Smooth muscle cell (in vitro differentiated cells): ENCODE results near the gene DNAAF2. TPM values are rescaled to one million over a fixed set of nuclear protein-coding genes. Genes with fewer than 3 reads are reported as not detected.

Experiments
- DNase-seq: peaks from one replicate; lab custom pipeline; 2025; ENCODE audit not compliant: unreplicated experiment; lab: John Stamatoyannopoulos, UW
- H2AFZ ChIP-seq: fragments of 200-600 bp; sonication (generic); 2 replicates; pipeline ENCODE4 v1.6.0; 2016; ENCODE audit warnings: antibody characterized with exemption, low read depth, mild to moderate bottlenecking
- H3F3A ChIP-seq: fragments of 200-600 bp; sonication (generic); 2 replicates; pipeline ENCODE4 v1.6.0; 2017; ENCODE audit warnings: antibody characterized with exemption, low read depth
- H3K27ac ChIP-seq: fragments of 200-600 bp; sonication (generic); 2 replicates; pipeline ENCODE4 v1.5.1; 2016; ENCODE audit warnings: low read depth, mild to moderate bottlenecking
- H3K27me3 ChIP-seq: fragments of 200-600 bp; sonication (generic); 2 replicates; pipeline ENCODE4 v1.6.1; 2016; ENCODE audit warnings: low read depth, mild to moderate bottlenecking
- H3K36me3 ChIP-seq: fragments of 200-600 bp; sonication (generic); 2 replicates; pipeline ENCODE4 v1.5.1; 2016; ENCODE audit warnings: low read depth
- H3K4me1 ChIP-seq: fragments of 200-600 bp; sonication (generic); 2 replicates; pipeline ENCODE4 v1.5.1; 2016; ENCODE audit warnings: low read depth
- H3K4me2 ChIP-seq: fragments of 200-600 bp; sonication (generic); 2 replicates; pipeline ENCODE4 v1.6.0; 2016; ENCODE audit warnings: mild to moderate bottlenecking
- H3K4me3 ChIP-seq: fragments of 200-600 bp; sonication (generic); 2 replicates; pipeline ENCODE4 v1.5.1; 2016; ENCODE audit warnings: mild to moderate bottlenecking
- H3K79me2 ChIP-seq: fragments of 200-600 bp; sonication (generic); 2 replicates; pipeline ENCODE4 v1.6.0; 2016; ENCODE audit warnings: low read depth, mild to moderate bottlenecking
- H3K9ac ChIP-seq: fragments of 200-600 bp; sonication (generic); 2 replicates; pipeline ENCODE4 v1.6.0; 2016; ENCODE audit warnings: low read depth
- H3K9me3 ChIP-seq: fragments of 200-600 bp; sonication (generic); replicated peaks from 2 replicates; pipeline ENCODE4 v1.5.1; 2016; ENCODE audit warnings: low read depth
- H4K20me1 ChIP-seq: fragments of 200-600 bp; sonication (generic); 2 replicates; pipeline ENCODE4 v1.6.0; 2016; ENCODE audit warnings: low read depth
- CTCF ChIP-seq: fragments of 200-600 bp; sonication (generic); IDR thresholded peaks from 2 replicates; pipeline ENCODE4 v1.5.1; 2017; ENCODE audit warnings: borderline replicate concordance, mild to moderate bottlenecking, antibody characterized with exemption; ENCODE audit not compliant: insufficient read depth, poor library complexity, severe bottlenecking
- WGBS: methylation state at CpG from one replicate; pipeline ENCODE4 v1.1.7; 2016; ENCODE audit warnings: low lambda C conversion rate; 5-methylcytosine and 5-hydroxymethylcytosine counted together
- polyA plus RNA-seq: library from polyadenylated mRNA; unstranded; fragments of >200 nt; fragmentation: Nextera tagmentation; extraction: Ambion mirVana; gene quantifications from 2 replicates; pipeline ENCODE4 v1.2.1, GENCODE V29; 2016
- total RNA-seq: library from RNA; depleted of rRNA; stranded (reverse); fragments of >200 nt; gene quantifications from 2 replicates; pipeline ENCODE4 v1.2.3, GENCODE V29; 2014

DNAAF2 gene
- total and polyA plus RNA-seq, 2 experiments from 2014 or later: 11.3 to 14.0 TPM

GRCh38 chr14:49640540-49641417 is 5.7 kb upstream of the DNAAF2 start:
- Histone ChIP-seq H3K27ac (no peak overlapping the region), H3K79me2 (peaks cover 55% of the 10 kb centered on the region), H3F3A (no peaks in the 10 kb centered on the region), H3K9me3 (no peaks in the 10 kb centered on the region), H3K4me1 (no peaks in the 10 kb centered on the region), H4K20me1 (peaks cover 3% of the 10 kb centered on the region), H2AFZ (no peak overlapping the region), H3K36me3 (no peaks in the 10 kb centered on the region), H3K4me2 (no peak overlapping the region), H3K9ac (no peak overlapping the region), H3K27me3 (no peaks in the 10 kb centered on the region), H3K4me3 (no peak overlapping the region)
- 96% methylated on average over 7 of the region's 7 CpGs for WGBS
- no peak for TF ChIP-seq CTCF
- no peak for DNase-seq

GRCh38 chr14:49637534-49638078 is 2.6 kb upstream of the DNAAF2 start:
- no peak overlapping the region for H3K4me3 ChIP-seq
- 97% methylated on average over 3 of the region's 3 CpGs for WGBS
- H3K4me1 ChIP-seq: no peaks in the 10 kb centered on the region
- H3K9me3 ChIP-seq: no peaks in the 10 kb centered on the region
- H2AFZ ChIP-seq: no peak overlapping the region
- no peaks in the 10 kb centered on the region for H3K36me3 ChIP-seq
- no peak for DNase-seq
- peaks cover 50% of the 10 kb centered on the region for H3K79me2 ChIP-seq
- peaks cover 3% of the 10 kb centered on the region for H4K20me1 ChIP-seq
- H3K27me3 ChIP-seq: no peaks in the 10 kb centered on the region
- no peak for TF ChIP-seq CTCF
- no peak overlapping the region for H3K4me2 ChIP-seq
- H3F3A ChIP-seq: peaks cover 12% of the 10 kb centered on the region
- no peak overlapping the region for H3K27ac ChIP-seq
- H3K9ac ChIP-seq: no peak overlapping the region

GRCh38 chr14:49636866-49637265 is 1.8 kb upstream of the DNAAF2 start:
- H4K20me1 ChIP-seq: peaks cover 6% of the 10 kb centered on the region
- no peaks in the 10 kb centered on the region for H3K27me3 ChIP-seq
- no peak overlapping the region for H2AFZ ChIP-seq
- TF ChIP-seq CTCF: no peak
- H3K36me3 ChIP-seq: no peaks in the 10 kb centered on the region
- H3K4me2 ChIP-seq: no peak overlapping the region
- no peak overlapping the region for H3K4me3 ChIP-seq
- whole genome bisulfite sequencing: 96% methylated on average over 1 of the region's 1 CpG
- H3K4me1 ChIP-seq: peaks cover 3% of the 10 kb centered on the region
- no peaks in the 10 kb centered on the region for H3K9me3 ChIP-seq
- no peak overlapping the region for H3K27ac ChIP-seq
- peaks cover 12% of the 10 kb centered on the region for H3F3A ChIP-seq
- peaks cover 57% of the 10 kb centered on the region for H3K79me2 ChIP-seq
- no peak overlapping the region for H3K9ac ChIP-seq
- DNase-seq: no peak
